ENCODE data around the gene CES2. TPM values are rescaled to one million over a fixed set of nuclear protein-coding genes. Genes with fewer than 3 reads are reported as not detected.

The CES2 gene
- total RNA-seq, 4 donors from 2014 or later: 49.7 to 69.4 (median 53.6) TPM

Other genes with a start within 250 kb of the CES2 start
- gene CMTM4, start 238.8 kb upstream of the CES2 start, total RNA-seq: 100 to 1,000 TPM; 170 to 246 (median 201) TPM
- 100 to 1,000 TPM; 162 to 332 (median 195) TPM for gene DYNC1LI2, start 183.9 kb upstream of the CES2 start, total RNA-seq
- 1 to 10 TPM in 1 of 4 donors, under 1 TPM in 1, not detected in 2; 0.27 to 2.1 TPM for gene TERB1, start 133.9 kb upstream of the CES2 start, total RNA-seq
- 10 to 100 TPM; 51.0 to 75.0 (median 61.2) TPM for gene NAE1, start 104.5 kb upstream of the CES2 start, total RNA-seq
- under 1 TPM in 1 of 4 donors, not detected in 3; 0.46 TPM for gene CA7, start 91.1 kb upstream of the CES2 start, total RNA-seq
- 10 to 100 TPM; 10.7 to 34.5 (median 26.9) TPM for gene PDP2, start 55.0 kb upstream of the CES2 start, total RNA-seq
- gene CDH16, start 16.6 kb upstream of the CES2 start, total RNA-seq: 100 to 1,000 TPM in 3 of 4 donors, 10 to 100 TPM in 1; 43.1 to 166 (median 134) TPM
- gene RRAD, start 10.0 kb upstream of the CES2 start, total RNA-seq: 10 to 100 TPM in 3 of 4 donors, 1 to 10 TPM in 1; 6.1 to 15.6 (median 10.9) TPM
- gene CIAO2B, start 1.1 kb upstream of the CES2 start, total RNA-seq: 100 to 1,000 TPM in 1 of 4 donors, 10 to 100 TPM in 3; 29.4 to 113 (median 48.3) TPM
- 1 to 10 TPM in 1 of 4 donors, under 1 TPM in 2, not detected in 1; 0.13 to 1.3 (median 0.22) TPM for gene CES3, start 25.8 kb downstream of the CES2 start, total RNA-seq
- 10 to 100 TPM; 10.9 to 15.7 (median 12.8) TPM for gene CES4A, start 53.1 kb downstream of the CES2 start, total RNA-seq
- 10 to 100 TPM; 31.0 to 60.0 (median 41.5) TPM for gene CBFB, start 93.6 kb downstream of the CES2 start, total RNA-seq
- gene PHAF1, start 174.4 kb downstream of the CES2 start, total RNA-seq: 10 to 100 TPM; 11.4 to 18.9 (median 17.5) TPM
- gene B3GNT9, start 215.5 kb downstream of the CES2 start, total RNA-seq: 100 to 1,000 TPM in 1 of 4 donors, 10 to 100 TPM in 3; 52.0 to 103 (median 85.7) TPM
- 10 to 100 TPM; 27.0 to 42.2 (median 37.0) TPM for gene TRADD, start 224.4 kb downstream of the CES2 start, total RNA-seq
- gene FBXL8, start 224.4 kb downstream of the CES2 start, total RNA-seq: 10 to 100 TPM; 26.3 to 41.9 (median 35.6) TPM
- 10 to 100 TPM; 17.3 to 52.5 (median 36.6) TPM for gene HSF4, start 229.2 kb downstream of the CES2 start, total RNA-seq
- gene NOL3, start 235.0 kb downstream of the CES2 start, total RNA-seq: 10 to 100 TPM; 38.3 to 97.0 (median 63.5) TPM
- 10 to 100 TPM; 20.3 to 50.0 (median 32.4) TPM for gene MATCAP1, start 248.4 kb downstream of the CES2 start, total RNA-seq

All from thyroid gland (tissue), 4 donors.